SK-N-SH (cell line): ENCODE data around the gene PDE9A. TPM values are rescaled to one million over a fixed set of nuclear protein-coding genes. Genes with fewer than 3 reads are reported as not detected.
"Not testable (repeated sequence)": the region's sequence is repeated elsewhere in the genome, so short reads cannot be mapped to it uniquely, and the experiment has no call there.

Experiments used
- CTCF ChIA-PET: fragments of 300-600, 350-600 bp; formaldehyde crosslinking; extraction: SDS; loops from one replicate; lab custom pipeline; 2021; lab: Yijun Ruan, JAX
- POLR2A ChIA-PET: fragments of 350-600 bp; sonication (Branson Sonifier 250); formaldehyde crosslinking; extraction: SDS; loops from one replicate; lab custom pipeline; 2020; ENCODE audit warnings: antibody characterized with exemption, inconsistent platforms; lab: Yijun Ruan, JAX
- DNase-seq: peaks from one replicate; pipeline ENCODE4 v3.0.0; 2012
- H2AFZ ChIP-seq: fragments of 200-600 bp; sonication (generic); 2 replicates; pipeline ENCODE4 v1.8.1; 2016; ENCODE audit warnings: antibody characterized with exemption, mild to moderate bottlenecking, low read depth
- H3F3A ChIP-seq: fragments of 200-600 bp; sonication (generic); replicated peaks from 2 replicates; pipeline ENCODE3; 2016; ENCODE audit warnings: antibody characterized with exemption, mild to moderate bottlenecking; ENCODE audit not compliant: insufficient read depth
- H3K27ac ChIP-seq, 2 experiments: fragments of 200-500 bp in 1 of 2; fragments of 200-600 bp in 1 of 2; sonication (Bioruptor generic) in 1 of 2; sonication (generic), shearing (Covaris generic) in 1 of 2; 2 replicates each; pipeline versions ENCODE4 v1.5.1 to v1.6.1; 2014 to 2016; ENCODE audit warnings: low read depth in 2 of 2, inconsistent platforms in 1 of 2, low read length in 1 of 2, mild to moderate bottlenecking in 1 of 2, mixed read lengths in 1 of 2
- H3K27me3 ChIP-seq: fragments of 200-600 bp; sonication (generic), shearing (Covaris generic); 2 replicates; pipeline ENCODE4 v1.6.1; 2016; ENCODE audit warnings: mixed run types; ENCODE audit not compliant: insufficient read depth
- H3K36me3 ChIP-seq, 2 experiments: fragments of 200-500 bp in 1 of 2; fragments of 200-600 bp in 1 of 2; sonication (Bioruptor generic) in 1 of 2; sonication (generic) in 1 of 2; replicated peaks in 1 of 2; 2 replicates each; pipeline versions ENCODE3 to v1.5.1; 2014 to 2016; ENCODE audit warnings: low read length in 1 of 2, mild to moderate bottlenecking in 1 of 2; ENCODE audit not compliant: insufficient read depth in 2 of 2, control insufficient read depth in 1 of 2
- H3K4me1 ChIP-seq, 2 experiments: fragments of 200-500 bp in 1 of 2; fragments of 200-600 bp in 1 of 2; sonication (Bioruptor generic) in 1 of 2; sonication (generic), shearing (Covaris generic) in 1 of 2; 2 replicates each; pipeline versions ENCODE4 v1.5.1 to v1.6.1; 2014 to 2016; ENCODE audit warnings: low read depth in 1 of 2, low read length in 1 of 2, mixed run types in 1 of 2; ENCODE audit not compliant: insufficient read depth in 2 of 2, control insufficient read depth in 1 of 2
- H3K4me2 ChIP-seq: fragments of 200-600 bp; sonication (generic), shearing (Covaris generic); 2 replicates; pipeline ENCODE4 v1.6.1; 2017; ENCODE audit warnings: mixed run types
- H3K4me3 ChIP-seq, 2 experiments: fragments of 200-500 bp in 1 of 2; fragments of 200-600 bp in 1 of 2; sonication (Bioruptor generic) in 1 of 2; sonication (generic), shearing (Covaris generic) in 1 of 2; 2 replicates each; pipeline versions ENCODE4 v1.5.1 to v1.8.1; 2014 to 2016; ENCODE audit warnings: low read depth in 2 of 2, inconsistent platforms in 1 of 2, low read length in 1 of 2, mild to moderate bottlenecking in 1 of 2, mixed read lengths in 1 of 2, moderate library complexity in 1 of 2
- H3K79me2 ChIP-seq: fragments of 200-600 bp; sonication (generic); 2 replicates; pipeline ENCODE4 v1.8.1; 2017; ENCODE audit warnings: mild to moderate bottlenecking; ENCODE audit not compliant: insufficient read depth
- H3K9ac ChIP-seq: fragments of 200-600 bp; sonication (generic); 2 replicates; pipeline ENCODE4 v1.6.1; 2017; ENCODE audit warnings: mixed run types
- H3K9me2 ChIP-seq: fragments of 200-600 bp; sonication (generic); 2 replicates; pipeline ENCODE4 v1.6.1; 2017; ENCODE audit warnings: mixed run types
- H3K9me3 ChIP-seq: fragments of 200-600 bp; sonication (generic); 2 replicates; pipeline ENCODE4 v1.6.1; 2017; ENCODE audit warnings: mixed run types, mild to moderate bottlenecking, moderate library complexity
- H4K20me1 ChIP-seq: fragments of 200-600 bp; sonication (generic); 2 replicates; pipeline ENCODE4 v1.6.1; 2017; ENCODE audit warnings: mild to moderate bottlenecking, mixed run types; ENCODE audit not compliant: insufficient read depth
- EP300 ChIP-seq, 2 experiments: IDR thresholded peaks; 2 replicates each; pipeline versions ENCODE4 v1.4.0 to v1.6.1; 2012; ENCODE audit warnings: borderline replicate concordance in 1 of 2, low read depth in 1 of 2, low read length in 1 of 2
- GATA2 ChIP-seq: sonication (generic); formaldehyde crosslinking; IDR thresholded peaks from 2 replicates; pipeline ENCODE4 v1.5.0; 2020; ENCODE audit warnings: mild to moderate bottlenecking, missing genetic modification reagents
- TCF12 ChIP-seq: IDR thresholded peaks from 2 replicates; pipeline ENCODE4 v1.4.0; 2012
- TEAD4 ChIP-seq: IDR thresholded peaks from 2 replicates; pipeline ENCODE4 v1.4.0; 2012; ENCODE audit warnings: mild to moderate bottlenecking, borderline replicate concordance; ENCODE audit not compliant: insufficient read depth
- USF1 ChIP-seq: IDR thresholded peaks from 2 replicates; pipeline ENCODE4 v1.4.0; 2012; ENCODE audit warnings: low read depth, borderline replicate concordance
- USF2 ChIP-seq: fragments of 150-350 bp; IDR thresholded peaks from 2 replicates; pipeline ENCODE4 v1.6.1; 2017; ENCODE audit warnings: antibody characterized with exemption, low read length, low read depth, borderline replicate concordance
- YY1 ChIP-seq: IDR thresholded peaks from 2 replicates; pipeline ENCODE4 v1.4.0; 2012; ENCODE audit warnings: low read depth, mild to moderate bottlenecking
- WGBS: methylation state at CpG from one replicate; pipeline ENCODE4 v1.1.6; 2017; ENCODE audit warnings: low lambda C conversion rate; 5-methylcytosine and 5-hydroxymethylcytosine counted together
- polyA plus RNA-seq, 3 experiments: library from polyadenylated mRNA; depleted of rRNA; stranded (reverse); fragments of >200 nt; gene quantifications; 2 replicates each; pipeline ENCODE4 v1.2.3, GENCODE V29; 2012

Gene PDE9A
- polyA plus RNA-seq, 1 of the 3 experiments (the other 2 are of a cell fraction): 0.28 TPM

GRCh38 chr21:42806509-42807140, 153.2 kb downstream of the PDE9A start:
- H3K79me2 ChIP-seq: no peaks in the 10 kb centered on the region
- TF ChIP-seq TEAD4 (no peak), EP300 (IDR thresholded peaks at IDR 0.05; ENCODE audit: borderline replicate concordance in 1 of 2, low read depth in 1 of 2, low read length in 1 of 2) (no peak), TCF12 (no peak), YY1 (no peak), USF1 (no peak), GATA2 (CRISPR knock-in tag) (no peak), USF2 (no peak)
- H4K20me1 ChIP-seq: no peaks in the 10 kb centered on the region
- no peak for DNase-seq
- H3K4me1 ChIP-seq: no peaks in the 10 kb centered on the region
- no peaks in the 10 kb centered on the region for H3K9me2 ChIP-seq
- no peak overlapping the region for H3K4me3 ChIP-seq
- POLR2A ChIA-PET: no interaction called here
- H3K9ac ChIP-seq: no peak overlapping the region
- H3K36me3 ChIP-seq: no peaks in the 10 kb centered on the region
- no peaks in the 10 kb centered on the region for H3F3A ChIP-seq
- no peak overlapping the region for H3K27ac ChIP-seq
- WGBS: 59% methylated on average over 14 of the region's 14 CpGs
- CTCF ChIA-PET: interaction anchor here (1.4 to 2.1 kb wide), 3 partner anchors 10 to 213 kb away, joined by 3 to 10 read pairs (median 9); no protein-coding TSS in a partner anchor
- no peaks in the 10 kb centered on the region for H3K9me3 ChIP-seq
- no peak overlapping the region for H2AFZ ChIP-seq
- no peak overlapping the region for H3K4me2 ChIP-seq
- no peaks in the 10 kb centered on the region; the same call in 1 of the 2 replicates for H3K27me3 ChIP-seq

GRCh38 chr21:42807293-42807895, 154.0 kb downstream of the PDE9A start:
- H3K79me2 ChIP-seq, H3K9me2 ChIP-seq, H3K4me2 ChIP-seq, H2AFZ ChIP-seq, H3K4me1 ChIP-seq, POLR2A ChIA-PET, H3K4me3 ChIP-seq, DNase-seq, H3K9me3 ChIP-seq, H3F3A ChIP-seq, H3K27ac ChIP-seq, H3K36me3 ChIP-seq, H3K9ac ChIP-seq, H4K20me1 ChIP-seq, H3K27me3 ChIP-seq: not testable (repeated sequence)
- CTCF ChIA-PET: interaction anchor here (1.4 to 2.1 kb wide), 3 partner anchors 10 to 214 kb away, joined by 3 to 10 read pairs (median 9); no protein-coding TSS in a partner anchor
- 61% methylated on average over 16 of the region's 16 CpGs for WGBS
